NCI-H1105 (cell line): Measurements from ENCODE around the gene RCOR1.

ENCODE experiments used
- DNase-seq: peaks from one replicate; lab custom pipeline; 2025; lab: John Stamatoyannopoulos, UW

The RCOR1 gene

DNA sequence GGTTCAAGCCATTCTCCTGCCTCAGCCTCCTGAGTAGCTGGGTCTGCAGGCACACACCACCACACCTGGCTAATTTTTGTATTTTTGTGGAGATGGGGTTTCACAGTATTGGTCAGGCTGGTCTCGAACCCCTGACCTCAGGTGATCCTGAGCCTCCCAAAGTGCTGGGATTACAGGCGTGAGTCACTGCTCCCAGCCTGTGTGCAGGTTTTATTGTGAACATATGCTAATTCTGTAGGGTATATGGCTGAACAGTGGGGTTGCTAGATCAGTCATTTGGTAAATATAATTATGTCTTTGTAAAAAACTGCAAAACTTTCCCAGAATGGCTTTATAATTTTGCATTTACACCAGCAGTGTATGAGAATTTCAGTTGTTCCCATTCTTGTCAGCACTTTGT is 85.9 kb downstream of the RCOR1 start:
- no peak for DNase-seq

DNA sequence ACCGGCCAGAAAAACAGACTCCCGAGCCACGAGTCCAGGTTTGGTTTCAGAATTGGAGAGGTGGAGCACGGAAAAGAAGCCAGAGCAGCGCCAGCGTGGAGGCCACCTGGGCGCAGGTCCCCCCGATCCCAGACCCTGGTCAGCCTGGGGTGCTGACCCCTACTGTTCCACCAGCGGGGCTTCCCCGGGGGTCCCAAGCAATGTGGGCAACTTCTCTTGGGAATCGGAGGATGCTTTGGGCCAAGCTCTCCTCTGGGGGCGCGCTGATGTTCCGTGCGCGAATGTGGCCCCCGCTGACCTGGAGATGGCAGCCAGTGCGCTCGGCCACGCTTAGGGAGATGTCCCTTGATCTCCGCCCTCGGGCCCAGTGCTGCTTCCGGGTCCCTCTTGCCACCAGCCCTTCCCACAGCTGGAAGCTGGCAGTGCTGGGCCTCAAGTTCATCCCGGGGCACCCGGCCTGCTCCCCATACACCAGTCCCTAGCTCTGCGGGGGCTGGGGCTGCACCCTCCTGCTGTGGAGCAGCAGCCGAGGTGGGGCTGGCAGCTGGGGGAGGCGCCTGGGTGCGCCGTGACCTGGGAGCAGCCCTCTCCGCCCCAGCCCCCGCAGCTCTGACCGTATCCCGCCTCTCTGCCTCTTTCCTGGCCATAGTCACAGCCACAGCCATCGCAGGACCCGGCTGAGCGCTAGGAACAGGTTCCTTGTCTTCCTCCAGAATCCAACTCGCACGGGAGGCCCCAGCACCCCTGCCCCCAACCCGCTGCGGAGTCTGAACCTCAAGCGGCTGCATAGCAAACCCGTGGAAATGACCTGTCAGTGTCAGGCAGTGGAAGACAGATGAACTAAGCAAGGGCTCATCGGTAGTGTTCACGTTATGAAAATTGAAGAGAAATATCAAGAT is 91.2 kb downstream of the RCOR1 start:
- no peak for DNase-seq

DNA sequence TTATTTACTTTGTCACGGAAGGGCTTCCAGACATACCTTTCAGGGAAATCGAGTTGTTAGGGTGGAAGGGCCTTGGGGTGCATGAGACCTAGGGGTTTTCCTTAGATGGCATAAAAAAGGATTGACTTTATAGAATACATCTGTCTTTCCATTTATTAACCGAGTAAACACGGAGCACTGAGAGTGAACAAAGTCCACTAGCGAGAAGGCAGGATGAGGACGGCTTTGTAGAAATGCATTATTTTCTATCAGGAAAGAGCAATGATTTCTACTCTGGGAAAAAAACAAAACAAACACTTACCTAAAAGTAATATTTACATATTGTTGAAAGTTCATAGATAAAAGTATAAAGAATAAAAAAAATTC is 91.8 kb downstream of the RCOR1 start:
- no peak for DNase-seq

DNA sequence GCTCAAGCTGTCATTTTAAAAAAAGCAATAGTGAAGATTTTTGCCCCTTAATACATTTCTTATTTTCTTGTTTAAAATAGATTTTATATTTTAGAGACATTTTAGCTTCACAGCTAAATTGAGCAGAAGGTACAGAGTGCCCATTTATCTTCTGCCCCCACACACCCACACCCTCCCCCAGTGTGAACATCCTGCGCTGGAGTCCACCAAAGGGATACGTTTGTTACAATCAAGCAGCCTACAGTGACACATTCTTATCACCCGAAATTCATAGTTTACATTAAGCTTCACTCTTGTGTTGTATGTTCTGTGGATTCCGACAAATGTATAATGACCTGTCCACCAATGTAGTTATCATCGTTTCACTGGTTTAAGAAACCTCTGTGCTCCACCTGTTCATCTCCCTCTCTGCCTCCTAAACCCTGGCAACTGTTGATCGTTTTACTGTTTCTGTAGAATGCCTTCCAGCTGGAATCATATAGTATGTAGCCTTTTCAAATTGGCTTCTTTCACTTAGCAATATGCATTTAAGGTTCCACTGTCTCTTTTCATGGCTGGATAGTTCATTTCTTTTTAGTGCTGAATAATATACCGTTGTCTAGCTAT is 93.8 kb downstream of the RCOR1 start:
- no peak for DNase-seq

DNA sequence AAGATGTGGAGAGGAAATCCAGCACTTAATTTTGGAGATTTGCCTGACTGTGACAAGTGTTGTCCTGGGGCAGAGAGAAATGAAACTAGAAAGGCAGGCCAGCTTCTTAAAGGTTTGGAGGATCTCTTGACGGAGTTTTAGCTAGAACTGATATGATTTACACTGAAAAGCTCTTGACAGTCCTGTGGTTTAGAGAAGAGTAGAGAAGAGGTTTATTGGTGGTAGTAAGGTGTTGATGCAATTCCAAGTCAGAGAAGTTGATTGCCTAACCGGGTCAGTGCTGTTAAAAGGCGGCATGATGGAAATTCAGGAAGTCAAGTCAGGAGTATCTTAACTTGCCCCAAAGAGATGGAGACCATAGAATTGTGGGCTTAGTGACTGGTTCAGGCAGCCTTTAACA is 95.8 kb downstream of the RCOR1 start:
- no peak for DNase-seq

DNA sequence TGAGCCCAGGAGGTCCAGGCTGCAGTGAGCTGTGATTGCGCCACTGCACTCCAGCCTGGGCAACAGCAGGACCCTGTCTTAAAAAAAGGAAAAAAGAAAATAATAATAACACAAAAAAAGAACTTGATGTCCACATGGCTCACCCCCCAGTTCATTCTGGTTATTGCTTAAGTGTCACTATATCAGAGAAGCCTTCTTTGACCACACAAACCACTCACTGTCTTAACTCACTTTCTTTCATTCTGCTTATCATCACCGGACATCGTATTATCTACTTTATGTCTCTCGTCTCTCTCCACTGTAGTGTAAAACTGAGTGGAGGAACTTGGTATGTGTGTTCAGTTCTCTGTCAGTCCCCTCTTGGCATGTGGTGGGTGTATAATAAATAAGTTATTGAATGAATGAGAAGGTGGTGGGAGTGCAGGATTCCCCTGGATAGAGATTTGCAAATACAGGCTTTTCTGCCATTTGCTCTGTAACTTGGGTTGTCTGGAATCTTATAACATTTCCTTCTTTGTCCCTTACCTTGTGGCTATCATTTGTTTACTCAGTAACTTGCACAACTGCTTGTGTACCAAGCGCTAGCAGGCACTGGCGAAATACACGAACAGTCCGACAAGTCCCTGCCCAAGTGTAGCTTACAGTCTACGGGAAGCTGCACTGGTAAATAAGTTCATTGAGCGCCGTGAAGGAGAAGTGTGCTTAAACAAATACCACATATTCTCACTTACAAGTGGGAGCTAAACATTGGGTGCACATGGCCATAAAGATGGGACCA is 98.2 kb downstream of the RCOR1 start:
- DNase-seq = no peak

DNA sequence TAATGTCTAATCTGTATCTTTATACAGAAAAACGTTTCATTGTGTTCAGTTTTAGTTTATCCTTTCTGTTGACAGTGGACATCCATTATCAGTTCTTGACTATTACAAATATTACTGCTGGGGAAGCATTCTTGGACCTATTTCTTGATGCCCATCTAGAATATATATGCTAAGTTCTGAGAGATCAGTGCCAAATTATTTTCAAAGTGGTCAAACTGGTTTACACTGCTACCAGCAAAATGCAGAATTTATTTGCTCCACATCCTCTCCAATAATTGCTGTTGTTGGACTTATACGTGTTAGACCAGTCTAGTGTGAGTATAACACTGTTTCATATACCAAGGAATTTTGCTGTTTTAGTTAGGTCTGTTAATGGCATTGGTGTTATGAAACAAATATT is 99.3 kb downstream of the RCOR1 start:
- DNase-seq = no peak

DNA sequence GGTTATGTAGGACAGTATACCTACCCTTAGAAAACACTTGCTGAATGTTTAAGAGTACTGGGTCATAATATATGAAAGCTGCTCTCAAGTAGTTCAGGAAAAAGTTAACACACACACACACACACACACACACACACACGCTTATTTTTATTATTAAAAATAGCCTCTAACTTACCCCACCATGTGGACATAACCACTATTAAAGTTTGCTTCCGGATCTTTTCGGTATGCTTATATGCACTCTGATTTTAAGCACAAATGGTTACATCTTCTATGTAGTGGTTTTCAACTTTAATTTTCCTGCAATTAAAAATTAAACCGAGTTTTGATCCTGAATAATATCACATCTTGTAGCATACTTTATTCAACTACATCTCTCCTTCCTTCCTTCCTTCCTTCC is 99.9 kb downstream of the RCOR1 start:
- DNase-seq = no peak

DNA sequence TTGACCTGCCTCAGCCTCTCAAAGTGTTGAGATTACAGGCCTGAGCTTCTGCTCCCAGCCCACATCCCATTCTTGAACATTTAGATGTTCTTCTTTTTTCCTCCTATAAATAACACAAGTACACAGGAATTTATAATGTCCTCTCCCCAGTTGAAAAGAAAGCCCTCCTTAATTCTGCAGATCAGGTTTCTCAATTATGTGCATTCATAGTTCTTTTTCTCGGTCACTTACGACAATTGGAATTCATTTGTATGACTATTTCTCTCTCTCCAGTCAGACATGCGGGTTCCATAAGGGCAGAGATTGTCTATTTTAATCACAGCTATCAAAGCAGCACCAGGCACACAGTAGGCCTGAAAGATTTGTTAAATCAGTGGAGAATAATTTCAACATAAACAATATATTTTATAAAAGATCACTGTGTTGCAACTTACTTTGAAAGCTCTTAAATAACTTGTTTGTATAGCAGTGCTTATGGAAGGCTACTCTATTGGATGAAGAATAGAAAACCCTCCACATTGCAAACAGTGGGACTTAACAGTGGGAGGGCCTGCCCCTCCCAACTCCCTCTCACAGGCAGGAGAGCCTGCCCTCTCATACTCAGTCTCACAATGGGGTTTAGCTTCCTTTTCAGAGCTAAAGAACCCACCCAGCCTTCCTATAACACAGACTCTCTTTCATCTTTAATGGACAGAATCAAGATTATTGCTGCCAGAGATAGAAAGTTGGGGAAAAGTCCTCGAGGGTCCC is 100.7 kb downstream of the RCOR1 start:
- no peak for DNase-seq

DNA sequence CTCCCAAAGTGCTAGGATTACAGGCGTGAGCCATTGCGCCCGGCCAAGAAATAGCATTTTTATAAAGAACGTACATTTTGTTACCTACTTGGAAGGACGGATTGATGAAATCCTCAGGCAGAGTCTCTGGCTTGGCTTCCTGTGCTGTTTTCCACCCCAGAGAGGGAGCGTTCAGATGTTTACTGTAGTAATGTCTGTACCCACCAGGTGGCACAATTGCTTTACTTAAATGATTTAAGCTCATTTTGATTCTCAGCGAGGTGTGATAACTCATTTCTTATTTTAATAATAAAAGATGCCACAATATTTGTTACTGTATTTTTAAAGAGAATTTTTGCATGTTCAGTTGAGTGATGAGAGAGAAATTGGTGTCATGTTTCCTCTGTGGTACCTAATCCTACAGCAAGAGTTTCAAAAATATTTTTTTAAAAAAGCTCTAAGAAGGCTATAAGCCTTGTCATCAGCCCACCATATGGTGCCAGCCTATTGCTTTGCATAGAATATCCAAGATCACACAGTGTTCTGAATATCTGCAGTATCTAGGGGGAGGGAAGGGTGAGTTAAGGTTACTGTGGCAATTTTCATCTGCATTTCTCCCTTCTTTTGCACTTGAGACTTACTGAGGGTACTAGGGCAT is 102.2 kb downstream of the RCOR1 start:
- peak; percentile 55 for DNase-seq

DNA sequence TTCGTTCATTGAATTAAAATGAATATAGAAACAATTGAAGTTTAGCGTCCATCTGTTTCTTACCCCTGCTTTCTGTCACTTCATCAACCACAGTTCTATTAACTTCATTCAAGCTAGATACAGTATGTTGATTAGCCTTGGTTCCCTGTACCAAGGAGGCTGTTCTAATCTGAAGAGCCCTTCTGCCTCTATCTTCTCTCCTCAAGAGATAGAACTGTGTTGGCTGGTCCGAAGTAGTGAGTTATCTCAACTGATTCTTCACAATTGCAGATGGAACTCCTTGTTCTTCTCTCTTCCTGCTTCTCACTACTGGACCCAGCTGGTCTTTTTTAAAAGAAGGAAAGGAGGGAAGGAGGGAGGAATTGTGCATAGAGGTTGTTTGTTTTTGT is 102.7 kb downstream of the RCOR1 start:
- no peak for DNase-seq

DNA sequence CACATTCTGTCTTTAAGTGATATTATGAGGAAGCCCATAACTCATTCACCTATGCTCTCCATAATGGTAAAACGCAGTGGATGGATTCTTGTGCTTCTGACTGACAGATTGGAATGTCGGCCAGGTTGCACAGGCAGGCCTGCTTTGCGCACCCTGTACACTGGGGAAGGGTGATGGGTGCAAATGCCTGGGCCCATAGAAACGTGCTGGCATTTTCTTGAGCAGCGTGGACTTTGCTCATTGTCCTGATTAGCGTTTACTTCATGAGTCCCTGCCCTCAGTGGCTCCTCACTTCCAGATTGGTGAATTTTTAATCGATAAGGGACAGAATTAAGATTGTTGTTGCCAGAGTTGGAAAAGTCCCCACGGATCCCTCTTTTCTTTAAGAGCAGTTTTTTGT is 103.9 kb downstream of the RCOR1 start:
- no peak for DNase-seq

DNA sequence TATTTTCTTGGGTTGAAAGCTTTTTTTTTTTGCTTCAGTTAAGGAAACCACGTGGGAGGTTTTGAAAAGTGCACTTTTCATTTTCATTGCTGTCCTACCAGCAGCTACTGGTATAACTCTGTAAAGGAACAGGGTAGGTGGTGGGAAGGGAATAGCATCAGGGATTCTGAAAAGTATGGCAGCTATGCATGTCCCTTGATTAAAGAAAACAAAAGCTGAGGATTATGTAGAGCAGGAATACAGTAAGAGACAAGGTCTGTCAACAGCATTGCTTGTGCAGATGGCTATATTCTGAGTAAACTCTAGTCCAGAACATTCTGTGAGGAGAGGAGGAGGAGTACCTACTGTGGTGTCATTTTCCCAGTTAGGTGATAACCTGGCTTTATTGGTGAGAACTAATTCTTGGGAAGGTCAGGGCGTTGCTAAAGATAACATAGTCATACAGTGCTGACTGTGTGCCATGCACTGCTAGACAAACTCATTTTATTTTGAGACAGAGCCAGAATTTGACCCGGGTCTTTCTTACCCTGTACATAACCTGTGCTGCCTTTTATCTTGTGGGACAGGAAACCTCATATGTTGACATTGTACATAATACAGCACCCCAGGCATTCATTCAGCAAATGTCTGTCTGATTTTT is 104.5 kb downstream of the RCOR1 start:
- no peak for DNase-seq

DNA sequence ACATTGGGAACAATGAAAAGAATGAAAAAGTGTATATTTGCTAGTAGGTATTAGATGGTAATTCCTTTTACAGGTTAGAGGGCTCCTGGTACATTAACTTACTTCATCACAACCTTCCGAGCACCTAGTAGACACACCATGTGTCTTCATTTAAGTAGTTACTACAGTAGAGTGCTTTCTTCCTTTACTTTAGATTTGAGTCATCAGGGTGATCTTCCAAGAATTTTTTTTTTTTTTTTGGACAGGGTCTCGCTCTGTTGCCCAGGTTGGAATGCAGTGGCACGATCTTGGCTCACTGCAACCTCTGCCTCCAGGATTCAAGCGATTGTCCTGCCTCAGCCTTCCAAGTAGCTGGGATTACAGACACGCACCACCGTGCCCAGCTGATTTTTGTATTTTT is 105.1 kb downstream of the RCOR1 start:
- no peak for DNase-seq

DNA sequence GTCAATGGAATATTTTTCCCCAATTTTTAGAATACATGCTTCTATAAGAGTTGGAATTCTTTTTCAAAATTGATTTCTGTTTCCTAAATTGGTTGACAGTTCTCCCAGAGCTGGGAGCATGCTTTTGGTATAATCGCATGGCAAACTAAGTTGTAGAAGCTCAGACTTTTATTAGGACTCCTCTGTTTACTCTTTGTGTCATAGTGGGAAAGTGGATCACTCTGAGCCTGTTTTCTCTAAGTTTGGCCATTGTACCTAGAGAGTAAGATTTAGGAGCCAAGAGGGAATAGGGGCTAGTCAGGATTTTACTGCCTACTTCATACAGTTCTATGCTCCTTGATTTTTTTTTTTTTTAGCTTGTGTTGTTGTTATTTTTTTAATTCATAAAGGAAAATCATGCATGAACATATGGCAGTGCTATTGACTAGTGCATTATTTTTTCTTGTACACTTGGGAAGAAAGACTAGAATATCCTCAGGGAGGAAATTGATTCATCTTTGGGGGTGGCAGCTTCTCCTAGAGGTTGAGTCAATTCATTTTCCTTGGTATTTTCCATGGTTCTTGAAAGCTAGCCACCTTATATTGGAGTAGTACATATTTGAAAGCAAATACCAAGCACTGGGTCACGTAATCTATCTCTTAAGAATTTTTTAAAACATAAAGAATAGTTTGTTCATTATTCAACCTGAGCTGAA is 107.1 kb downstream of the RCOR1 start:
- DNase-seq = no peak

DNA sequence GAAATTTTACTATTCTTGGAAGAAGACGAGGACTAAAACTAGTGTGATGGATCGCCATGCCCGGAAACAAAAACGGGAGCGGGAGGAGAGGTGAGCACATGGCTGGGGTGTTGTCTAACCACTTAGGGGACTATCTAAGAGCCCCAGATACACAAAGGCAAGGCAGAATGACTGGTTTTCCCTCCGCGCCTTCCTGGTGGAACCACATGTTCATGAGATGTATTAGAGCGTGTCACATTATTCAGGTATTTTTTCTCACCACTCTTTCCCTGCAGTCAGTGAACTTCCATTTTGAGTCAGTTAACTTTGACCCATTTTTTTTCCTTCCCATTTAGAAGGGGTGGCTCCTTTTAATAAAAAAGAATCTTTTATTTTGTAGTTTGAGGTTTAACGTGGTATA is 116.0 kb downstream of the RCOR1 start:
- DNase-seq = no peak

DNA sequence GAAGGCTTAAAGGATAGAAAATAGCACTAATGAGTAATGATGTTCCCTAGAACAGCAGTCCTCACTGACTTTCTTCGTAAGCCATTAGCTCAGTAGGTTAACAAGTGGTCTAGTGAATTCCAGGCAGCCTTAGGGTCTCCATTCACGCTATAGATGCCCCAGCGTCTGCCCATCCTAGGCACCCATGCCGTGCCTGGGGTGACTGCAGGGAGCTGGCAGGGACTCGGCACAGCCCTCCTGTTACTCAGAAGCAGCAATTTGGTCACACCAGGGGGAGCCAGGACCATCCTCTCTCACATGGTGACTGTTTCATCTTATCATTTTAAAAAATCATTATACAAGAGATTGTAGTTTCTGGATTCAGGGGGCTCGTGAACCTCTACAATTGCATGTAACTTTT is 118.8 kb downstream of the RCOR1 start:
- DNase-seq = no peak

DNA sequence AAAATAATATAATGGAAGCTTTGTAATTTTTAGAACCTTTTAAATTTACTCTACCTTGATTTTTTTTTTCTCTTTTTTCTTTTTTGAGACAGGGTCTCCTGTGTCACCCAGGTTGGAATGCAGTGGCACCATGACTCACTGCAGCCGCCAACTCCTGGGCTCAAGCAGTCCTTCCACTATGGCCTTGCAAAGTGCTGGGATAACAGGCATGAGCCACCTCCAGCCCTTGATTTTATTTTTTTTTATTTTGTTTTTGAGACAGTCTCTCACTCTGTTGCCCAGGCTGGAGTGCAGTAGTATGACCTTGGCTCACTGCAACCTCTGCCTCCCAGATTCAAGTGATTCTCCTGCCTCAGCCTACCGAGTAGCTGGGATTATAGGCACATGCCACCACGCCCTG is 119.5 kb downstream of the RCOR1 start:
- DNase-seq = no peak

DNA sequence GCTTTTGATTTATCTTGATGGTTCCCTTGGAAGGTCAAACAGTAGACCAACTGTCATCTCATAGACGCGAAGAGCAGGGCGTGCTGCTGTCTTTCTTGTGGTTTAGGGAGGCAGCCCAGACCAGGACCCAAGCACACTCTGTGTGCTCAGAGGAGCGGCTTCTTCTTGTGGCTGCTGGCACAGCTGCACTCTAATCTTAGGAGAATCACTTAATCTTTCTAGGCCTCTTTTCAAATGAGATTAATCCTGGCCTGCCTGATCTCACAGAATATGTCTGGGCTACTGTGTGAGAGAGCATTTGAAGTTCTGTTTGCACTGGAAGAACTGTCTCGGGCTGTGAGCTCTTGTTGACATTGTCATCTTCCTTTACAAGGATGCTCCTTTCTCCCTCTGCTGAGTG is 124.8 kb downstream of the RCOR1 start:
- no peak for DNase-seq

DNA sequence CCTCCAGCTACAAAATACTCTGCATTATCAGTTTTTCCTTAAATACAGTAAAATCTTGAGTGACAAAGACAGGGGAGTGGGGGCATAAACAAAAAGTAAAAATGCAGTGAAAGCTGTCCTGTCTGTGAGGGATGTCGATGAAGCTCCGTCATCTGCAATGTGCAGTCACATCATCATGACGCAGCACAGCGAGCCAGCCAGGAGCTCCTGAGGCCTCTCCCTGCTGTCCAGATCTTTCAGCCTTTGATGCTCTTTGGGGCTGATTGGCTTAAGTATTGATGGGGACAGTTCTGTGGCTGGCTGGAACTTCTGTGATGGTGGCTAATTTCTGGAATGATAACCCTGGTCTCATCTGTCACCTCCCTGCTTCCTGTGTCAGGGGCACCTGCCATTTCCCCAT is 130.2 kb downstream of the RCOR1 start:
- no peak for DNase-seq

DNA sequence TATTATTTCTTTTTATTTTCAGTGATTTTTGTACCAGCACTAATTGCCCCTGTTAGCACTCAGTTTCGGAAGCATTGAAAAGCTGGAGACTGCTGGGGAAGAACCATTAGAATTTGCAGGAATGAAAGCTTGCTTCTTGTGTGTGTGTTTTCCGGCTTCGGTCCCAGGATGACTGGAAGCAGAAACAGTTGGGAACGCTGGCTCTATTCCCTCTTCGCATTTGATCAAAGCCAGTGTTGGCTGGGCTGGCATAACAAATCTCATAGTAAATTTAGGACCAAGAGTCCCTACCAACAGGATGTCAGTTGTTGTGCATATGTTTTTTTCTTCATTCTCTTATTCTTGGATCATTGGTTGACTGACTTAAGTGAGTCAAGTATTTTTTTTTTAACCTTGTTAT is 131.2 kb downstream of the RCOR1 start:
- no peak for DNase-seq
